NT2/D1 (cell line): ENCODE data around the gene DRICH1.
"Not testable (repeated sequence)": the region's sequence is repeated elsewhere in the genome, so short reads cannot be mapped to it uniquely, and the experiment has no call there.

ENCODE experiments used
- SUZ12 ChIP-seq: IDR thresholded peaks from 2 replicates; pipeline ENCODE4 v1.6.1; 2011; ENCODE audit not compliant: insufficient read length, insufficient read depth; ENCODE audit errors: extremely low read depth
- ZNF274 ChIP-seq: IDR thresholded peaks from 2 replicates; pipeline ENCODE4 v1.6.1; 2011; ENCODE audit warnings: mild to moderate bottlenecking, low read depth, low read length

DNA sequence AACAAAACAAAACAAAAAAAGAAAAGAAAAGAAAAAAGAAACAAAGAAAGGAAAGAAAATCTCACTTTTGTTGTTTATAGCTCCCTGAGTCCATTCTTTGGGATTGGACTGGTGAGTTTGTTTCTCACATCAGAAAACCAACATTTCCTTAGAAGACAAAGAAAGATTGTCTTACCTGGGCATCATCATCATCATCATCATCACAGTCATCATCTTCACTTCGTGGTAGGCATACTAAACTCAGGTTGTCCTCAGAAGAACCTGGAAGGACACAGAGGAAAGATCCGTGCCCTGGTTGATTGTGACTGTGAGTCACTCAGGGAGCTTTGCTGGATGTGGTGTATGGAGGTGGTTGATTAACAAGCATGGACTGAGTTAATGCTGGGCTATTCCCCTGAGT is 10.2 kb downstream of the DRICH1 start:
- TF ChIP-seq SUZ12, ZNF274: not testable (repeated sequence)
